IMR-90 (cell line): ENCODE data around the gene NFILZ. TPM values are rescaled to one million over a fixed set of nuclear protein-coding genes. Genes with fewer than 3 reads are reported as not detected.

Experiments
- ATAC-seq: fragments of 200-7000 bp; cut with Tn5 transposase; 2 replicates; pipeline ENCODE4 v1.9.1; 2020; ENCODE audit warnings: low read depth, mild to moderate bottlenecking, moderate library complexity
- BruUV-seq: library from RNA; stranded (reverse); fragments of 400-500 nt; replicated peaks from 2 replicates; lab custom pipeline; 2021; lab: Mats Ljungman, UMichigan
- CTCF ChIA-PET: fragments of 300-600 bp; formaldehyde crosslinking; extraction: SDS; loops from one replicate; lab custom pipeline; 2021; ENCODE audit warnings: antibody characterized with exemption; lab: Yijun Ruan, JAX
- POLR2A ChIA-PET: fragments of 300-600 bp; sonication (Branson Sonifier 250); formaldehyde crosslinking; loops from one replicate; lab custom pipeline; 2022; ENCODE audit warnings: antibody characterized with exemption; ENCODE audit not compliant: unreplicated experiment; lab: Charles Lee
- DNase-seq: peaks from one replicate; pipeline ENCODE4 v3.0.0; 2013
- H2AFZ ChIP-seq: replicated peaks from 2 replicates; pipeline ENCODE3; 2013; ENCODE audit warnings: low read length, mild to moderate bottlenecking; ENCODE audit not compliant: poor library complexity
- H2AK5ac ChIP-seq: 2 replicates; pipeline ENCODE4 v1.6.1; 2013; ENCODE audit warnings: low read depth, low read length, inconsistent platforms
- H2AK9ac ChIP-seq: replicated peaks from 2 replicates; pipeline ENCODE3; 2013; ENCODE audit warnings: mild to moderate bottlenecking, low read depth, low read length, moderate library complexity; ENCODE audit not compliant: poor library complexity
- H2BK120ac ChIP-seq: 2 replicates; pipeline ENCODE4 v1.6.1; 2013; ENCODE audit warnings: low read depth, low read length, inconsistent platforms
- H2BK15ac ChIP-seq: 3 replicates; pipeline ENCODE4 v1.6.1; 2013; ENCODE audit warnings: low read depth, low read length, inconsistent platforms
- H2BK20ac ChIP-seq: 2 replicates; pipeline ENCODE4 v1.6.1; 2013; ENCODE audit warnings: low read depth, mild to moderate bottlenecking, inconsistent platforms, low read length, moderate library complexity
- H2BK5ac ChIP-seq: 2 replicates; pipeline ENCODE4 v1.6.1; 2013; ENCODE audit warnings: mild to moderate bottlenecking, low read depth, low read length, inconsistent platforms; ENCODE audit not compliant: poor library complexity, severe bottlenecking
- H3K14ac ChIP-seq: replicated peaks from 2 replicates; pipeline ENCODE4 v1.6.1; 2013; ENCODE audit warnings: low read depth, low read length, inconsistent platforms
- H3K18ac ChIP-seq: 2 replicates; pipeline ENCODE4 v1.6.1; 2013; ENCODE audit warnings: low read depth, low read length, control low read depth
- H3K23ac ChIP-seq: 2 replicates; pipeline ENCODE4 v1.6.1; 2013; ENCODE audit warnings: low read depth, low read length, inconsistent platforms
- H3K27ac ChIP-seq: 2 replicates; pipeline ENCODE4 v1.5.1; 2013; ENCODE audit warnings: mild to moderate bottlenecking, control low read depth, low read length; ENCODE audit not compliant: insufficient read depth
- H3K27me3 ChIP-seq: 2 replicates; pipeline ENCODE4 v1.6.1; 2013; ENCODE audit warnings: low read length; ENCODE audit not compliant: control insufficient read depth, insufficient read depth
- H3K36me3 ChIP-seq: 2 replicates; pipeline ENCODE4 v1.6.1; 2013; ENCODE audit warnings: low read length, mixed read lengths; ENCODE audit not compliant: control insufficient read depth, insufficient read depth
- H3K4ac ChIP-seq: 2 replicates; pipeline ENCODE4 v1.6.1; 2013; ENCODE audit warnings: low read depth, low read length, inconsistent platforms
- H3K4me1 ChIP-seq: 2 replicates; pipeline ENCODE4 v1.6.1; 2013; ENCODE audit warnings: low read length, mixed read lengths; ENCODE audit not compliant: control insufficient read depth, insufficient read depth
- H3K4me2 ChIP-seq: 2 replicates; pipeline ENCODE4 v1.6.1; 2013; ENCODE audit warnings: low read depth, mild to moderate bottlenecking, control low read depth, low read length, moderate library complexity
- H3K4me3 ChIP-seq: 2 replicates; pipeline ENCODE4 v1.5.1; 2013; ENCODE audit warnings: low read depth, mild to moderate bottlenecking, control low read depth, low read length, moderate library complexity; ENCODE audit not compliant: insufficient read depth
- H3K56ac ChIP-seq: 2 replicates; pipeline ENCODE4 v1.6.1; 2013; ENCODE audit warnings: low read length, inconsistent platforms; ENCODE audit not compliant: insufficient read depth; ENCODE audit errors: extremely low read depth
- H3K79me1 ChIP-seq, 2 experiments: 2 replicates each; pipeline ENCODE4 v1.6.1; 2013; ENCODE audit warnings: low read length in 2 of 2, inconsistent platforms in 1 of 2, low read depth in 1 of 2
- H3K9ac ChIP-seq: 2 replicates; pipeline ENCODE4 v1.6.1; 2013; ENCODE audit warnings: low read depth, low read length, control low read depth
- H3K9me1 ChIP-seq: 2 replicates; pipeline ENCODE4 v1.6.1; 2013; ENCODE audit warnings: low read length, inconsistent platforms; ENCODE audit not compliant: insufficient read depth
- H3K9me3 ChIP-seq: 2 replicates; pipeline ENCODE4 v1.6.1; 2013; ENCODE audit warnings: low read length; ENCODE audit not compliant: control insufficient read depth, insufficient read depth
- H4K20me1 ChIP-seq: 2 replicates; pipeline ENCODE4 v1.6.1; 2013; ENCODE audit warnings: low read length, inconsistent platforms; ENCODE audit not compliant: insufficient read depth
- H4K5ac ChIP-seq: 2 replicates; pipeline ENCODE4 v1.6.1; 2013; ENCODE audit warnings: mild to moderate bottlenecking, low read depth, low read length, control low read depth
- H4K8ac ChIP-seq, 2 experiments: 2 replicates each; pipeline ENCODE4 v1.6.1; 2013; ENCODE audit warnings: low read depth in 2 of 2, low read length in 2 of 2, control low read depth in 1 of 2, inconsistent platforms in 1 of 2
- H4K91ac ChIP-seq: 2 replicates; pipeline ENCODE4 v1.6.1; 2013; ENCODE audit warnings: low read depth, low read length, inconsistent platforms; ENCODE audit not compliant: insufficient read depth
- BHLHE40 ChIP-seq: fragments of 150-350 bp; IDR thresholded peaks from 2 replicates; pipeline ENCODE4 v1.6.1; 2016; ENCODE audit warnings: mild to moderate bottlenecking, low read depth, low read length
- CEBPB ChIP-seq: IDR thresholded peaks from 2 replicates; pipeline ENCODE4 v1.6.1; 2012; ENCODE audit warnings: low read depth, low read length, improper control_type of control experiment
- CHD1 ChIP-seq: IDR thresholded peaks from 2 replicates; pipeline ENCODE4 v1.6.1; 2012; ENCODE audit warnings: low read depth, low read length, improper control_type of control experiment
- FOS ChIP-seq: fragments of 150-350 bp; IDR thresholded peaks from 2 replicates; pipeline ENCODE4 v1.6.1; 2016; ENCODE audit warnings: low read depth, low read length
- MAFK ChIP-seq: IDR thresholded peaks from 2 replicates; pipeline ENCODE4 v1.6.1; 2012; ENCODE audit warnings: low read depth, low read length, improper control_type of control experiment
- MAZ ChIP-seq: IDR thresholded peaks from 2 replicates; pipeline ENCODE4 v1.6.1; 2012; ENCODE audit warnings: low read depth, mild to moderate bottlenecking, low read length, improper control_type of control experiment, moderate library complexity, borderline replicate concordance
- MXI1 ChIP-seq: IDR thresholded peaks from 2 replicates; pipeline ENCODE4 v1.6.1; 2012; ENCODE audit warnings: low read depth, mild to moderate bottlenecking, low read length, moderate library complexity, borderline replicate concordance
- NFE2L2 ChIP-seq: fragments of 150-350 bp; IDR thresholded peaks from 2 replicates; pipeline ENCODE4 v1.6.1; 2016; ENCODE audit warnings: low read depth, mild to moderate bottlenecking, low read length
- POLR2A ChIP-seq: IDR thresholded peaks from 2 replicates; pipeline ENCODE4 v1.6.1; 2012; ENCODE audit warnings: mild to moderate bottlenecking, low read depth, low read length
- RAD21 ChIP-seq: IDR thresholded peaks from 2 replicates; pipeline ENCODE4 v1.6.1; 2012; ENCODE audit warnings: low read length, improper control_type of control experiment
- RCOR1 ChIP-seq: IDR thresholded peaks from 2 replicates; pipeline ENCODE4 v1.6.1; 2012; ENCODE audit warnings: mild to moderate bottlenecking, low read length, improper control_type of control experiment; ENCODE audit not compliant: insufficient replicate concordance
- RFX5 ChIP-seq: IDR thresholded peaks from 2 replicates; pipeline ENCODE4 v1.8.0; 2012; ENCODE audit warnings: low read depth, mild to moderate bottlenecking, low read length, moderate library complexity
- SMC3 ChIP-seq: fragments of 150-350 bp; IDR thresholded peaks from 2 replicates; pipeline ENCODE4 v1.6.1; 2016; ENCODE audit warnings: low read depth, mild to moderate bottlenecking, antibody characterized with exemption, low read length, moderate library complexity
- WGBS, 2 experiments: methylation state at CpG; one replicate each; pipeline versions ENCODE4 v1.1.5 to v1.1.7; 2013; ENCODE audit warnings: missing lambda C conversion rate in 2 of 2; ENCODE audit not compliant: insufficient read length in 1 of 2; ENCODE audit errors: extremely low coverage in 2 of 2; 5-methylcytosine and 5-hydroxymethylcytosine counted together
- dilution Hi-C: fragments of 300-500 bp; cut with HindIII; formaldehyde crosslinking; loops from one replicate; pipeline ENCODE4 v1.14.3; 2018; ENCODE audit warnings: low sequenced_read_pairs; ENCODE audit not compliant: unreplicated experiment
- in situ Hi-C: fragments of 300-500 bp; cut with MboI; formaldehyde crosslinking; loops from 3 replicates; pipeline ENCODE4 v1.14.3; 2019; ENCODE audit warnings: low sequenced_read_pairs, inconsistent platforms, mixed read lengths
- intact Hi-C: fragments of 100-400 bp; cut with micrococcal nuclease; formaldehyde crosslinking; loops from 2 replicates; pipeline ENCODE4 v1.10.0; 2022
- polyA plus RNA-seq, 3 experiments: library from polyadenylated mRNA; depleted of rRNA; stranded (reverse); fragments of >200 nt; gene quantifications; 2 replicates each; pipeline ENCODE4 v1.2.3, GENCODE V29; 2012; ENCODE audit warnings: low replicate concordance in 1 of 3
- total RNA-seq: library from RNA; depleted of rRNA; stranded (reverse); fragments of >200 nt; gene quantifications from 2 replicates; pipeline ENCODE4 v1.2.3, GENCODE V29; 2012
- TF ChIP-seq, protein P1 (sequence below): fragments of 150-350 bp; IDR thresholded peaks from 2 replicates; pipeline ENCODE4 v1.6.1; 2017; ENCODE audit warnings: mild to moderate bottlenecking, antibody characterized with exemption, low read length, low read depth
- TF ChIP-seq, protein P2 (sequence below): fragments of 150-350 bp; IDR thresholded peaks from 2 replicates; pipeline ENCODE4 v1.6.1; 2016; ENCODE audit warnings: low read depth, mild to moderate bottlenecking, low read length, moderate library complexity, borderline replicate concordance
- TF ChIP-seq, protein P3 (sequence below): conservative IDR thresholded peaks from 2 replicates; pipeline ENCODE4 v1.5.1; 2012; ENCODE audit warnings: mild to moderate bottlenecking, low read depth, low read length, improper control_type of control experiment

The NFILZ gene
- total and polyA plus RNA-seq, 2 of the 4 experiments (the other 2 are of a cell fraction): not detected

DNA sequence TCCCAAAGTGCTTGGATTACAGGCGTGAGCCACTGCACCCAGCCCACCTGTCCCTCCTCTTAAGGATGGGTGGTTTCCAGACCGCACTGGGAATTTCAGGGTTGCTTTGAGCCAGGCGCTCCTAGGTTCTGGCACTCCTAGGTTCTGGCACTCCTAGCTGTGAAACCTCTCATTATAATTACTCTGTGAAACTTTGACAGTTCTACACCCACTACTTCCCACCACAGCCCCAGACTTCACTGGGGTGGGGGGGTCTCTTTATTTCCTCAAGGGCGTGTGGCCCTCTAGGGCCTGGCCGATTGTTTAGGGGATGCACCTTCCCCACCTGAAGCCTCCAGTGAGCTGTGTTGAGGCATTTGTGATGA, 17.6 kb upstream of the NFILZ start:
- Histone ChIP-seq H4K20me1 (0 out of 2 replicates have a peak, but pooled peaks cover 5% of the 10 kb centered on the region), H3K9me3 (no peaks in the 10 kb centered on the region), H2AK5ac (no peak overlapping the region), H3K9me1 (peaks cover 3% of the 10 kb centered on the region), H3K9ac (no peak overlapping the region), H3K14ac (no peak overlapping the region), H2AFZ (no peak overlapping the region), H4K91ac (no peak overlapping the region), H3K23ac (no peak overlapping the region), H2BK15ac (no peak overlapping the region), H3K56ac (no peak overlapping the region), H3K27me3 (no peaks in the 10 kb centered on the region), H3K4ac (no peak overlapping the region), H4K8ac (no peak overlapping the region), H3K79me1 (peaks cover 5 to 20% of the 10 kb centered on the region in 2 experiments), H2BK5ac (no peak overlapping the region), H3K4me3 (no peak overlapping the region), H2BK20ac (no peak overlapping the region), H3K36me3 (no peaks in the 10 kb centered on the region), H3K27ac (no peak overlapping the region), H4K5ac (no peak overlapping the region), H2AK9ac (no peak overlapping the region), H3K4me1 (peaks cover 6% of the 10 kb centered on the region), H2BK120ac (no peak overlapping the region), H3K18ac (no peak overlapping the region), H3K4me2 (no peak overlapping the region)
- dilution Hi-C loops (no loop called here), intact Hi-C loops (no loop called here), in situ Hi-C loops (no loop called here)
- 43% methylated on average over 1 of the region's 5 CpGs; no CpG with 5 or more reads in 1 of the 2 experiments for WGBS, 2 experiments
- ChIA-PET CTCF (no interaction called here), POLR2A (no interaction called here)
- TF ChIP-seq SMC3 (no peak), FOS (no peak), POLR2A (no peak), RFX5 (no peak), RAD21 (no peak), MXI1 (no peak), BHLHE40 (no peak), RCOR1 (no peak), MAFK (no peak), CHD1 (no peak), NFE2L2 (no peak), CEBPB (no peak), MAZ (no peak)
- TF ChIP-seq, protein P1, sequence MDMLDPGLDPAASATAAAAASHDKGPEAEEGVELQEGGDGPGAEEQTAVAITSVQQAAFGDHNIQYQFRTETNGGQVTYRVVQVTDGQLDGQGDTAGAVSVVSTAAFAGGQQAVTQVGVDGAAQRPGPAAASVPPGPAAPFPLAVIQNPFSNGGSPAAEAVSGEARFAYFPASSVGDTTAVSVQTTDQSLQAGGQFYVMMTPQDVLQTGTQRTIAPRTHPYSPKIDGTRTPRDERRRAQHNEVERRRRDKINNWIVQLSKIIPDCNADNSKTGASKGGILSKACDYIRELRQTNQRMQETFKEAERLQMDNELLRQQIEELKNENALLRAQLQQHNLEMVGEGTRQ: no peak
- TF ChIP-seq, protein P2, sequence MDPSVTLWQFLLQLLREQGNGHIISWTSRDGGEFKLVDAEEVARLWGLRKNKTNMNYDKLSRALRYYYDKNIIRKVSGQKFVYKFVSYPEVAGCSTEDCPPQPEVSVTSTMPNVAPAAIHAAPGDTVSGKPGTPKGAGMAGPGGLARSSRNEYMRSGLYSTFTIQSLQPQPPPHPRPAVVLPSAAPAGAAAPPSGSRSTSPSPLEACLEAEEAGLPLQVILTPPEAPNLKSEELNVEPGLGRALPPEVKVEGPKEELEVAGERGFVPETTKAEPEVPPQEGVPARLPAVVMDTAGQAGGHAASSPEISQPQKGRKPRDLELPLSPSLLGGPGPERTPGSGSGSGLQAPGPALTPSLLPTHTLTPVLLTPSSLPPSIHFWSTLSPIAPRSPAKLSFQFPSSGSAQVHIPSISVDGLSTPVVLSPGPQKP: no peak
- TF ChIP-seq, protein P3, sequence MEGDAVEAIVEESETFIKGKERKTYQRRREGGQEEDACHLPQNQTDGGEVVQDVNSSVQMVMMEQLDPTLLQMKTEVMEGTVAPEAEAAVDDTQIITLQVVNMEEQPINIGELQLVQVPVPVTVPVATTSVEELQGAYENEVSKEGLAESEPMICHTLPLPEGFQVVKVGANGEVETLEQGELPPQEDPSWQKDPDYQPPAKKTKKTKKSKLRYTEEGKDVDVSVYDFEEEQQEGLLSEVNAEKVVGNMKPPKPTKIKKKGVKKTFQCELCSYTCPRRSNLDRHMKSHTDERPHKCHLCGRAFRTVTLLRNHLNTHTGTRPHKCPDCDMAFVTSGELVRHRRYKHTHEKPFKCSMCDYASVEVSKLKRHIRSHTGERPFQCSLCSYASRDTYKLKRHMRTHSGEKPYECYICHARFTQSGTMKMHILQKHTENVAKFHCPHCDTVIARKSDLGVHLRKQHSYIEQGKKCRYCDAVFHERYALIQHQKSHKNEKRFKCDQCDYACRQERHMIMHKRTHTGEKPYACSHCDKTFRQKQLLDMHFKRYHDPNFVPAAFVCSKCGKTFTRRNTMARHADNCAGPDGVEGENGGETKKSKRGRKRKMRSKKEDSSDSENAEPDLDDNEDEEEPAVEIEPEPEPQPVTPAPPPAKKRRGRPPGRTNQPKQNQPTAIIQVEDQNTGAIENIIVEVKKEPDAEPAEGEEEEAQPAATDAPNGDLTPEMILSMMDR: no peak
- no TSS peak for BruUV-seq
- ATAC-seq: no peak
- no peak for DNase-seq
